Testis (tissue), 2 donors: ENCODE data around the gene TAS2R43.

Source experiments
- POLR2A ChIP-seq: fragments of 450-650 bp; IDR thresholded peaks from one replicate; pipeline ENCODE4 v1.6.1; 2017; ENCODE audit warnings: antibody characterized with exemption, mild to moderate bottlenecking, moderate library complexity
- TF ChIP-seq, protein P1 (sequence below), 3 experiments: fragments of 450-650 bp in 2 of 3; fragments of 200-600 bp in 1 of 3; sonication (generic) in 1 of 3; IDR thresholded peaks; one replicate each; pipeline ENCODE4 v1.5.1; 2016 to 2019; ENCODE audit warnings: antibody characterized with exemption in 3 of 3, mild to moderate bottlenecking in 2 of 3, moderate library complexity in 1 of 3

- no peak for TF ChIP-seq POLR2A
- TF ChIP-seq, protein P1, sequence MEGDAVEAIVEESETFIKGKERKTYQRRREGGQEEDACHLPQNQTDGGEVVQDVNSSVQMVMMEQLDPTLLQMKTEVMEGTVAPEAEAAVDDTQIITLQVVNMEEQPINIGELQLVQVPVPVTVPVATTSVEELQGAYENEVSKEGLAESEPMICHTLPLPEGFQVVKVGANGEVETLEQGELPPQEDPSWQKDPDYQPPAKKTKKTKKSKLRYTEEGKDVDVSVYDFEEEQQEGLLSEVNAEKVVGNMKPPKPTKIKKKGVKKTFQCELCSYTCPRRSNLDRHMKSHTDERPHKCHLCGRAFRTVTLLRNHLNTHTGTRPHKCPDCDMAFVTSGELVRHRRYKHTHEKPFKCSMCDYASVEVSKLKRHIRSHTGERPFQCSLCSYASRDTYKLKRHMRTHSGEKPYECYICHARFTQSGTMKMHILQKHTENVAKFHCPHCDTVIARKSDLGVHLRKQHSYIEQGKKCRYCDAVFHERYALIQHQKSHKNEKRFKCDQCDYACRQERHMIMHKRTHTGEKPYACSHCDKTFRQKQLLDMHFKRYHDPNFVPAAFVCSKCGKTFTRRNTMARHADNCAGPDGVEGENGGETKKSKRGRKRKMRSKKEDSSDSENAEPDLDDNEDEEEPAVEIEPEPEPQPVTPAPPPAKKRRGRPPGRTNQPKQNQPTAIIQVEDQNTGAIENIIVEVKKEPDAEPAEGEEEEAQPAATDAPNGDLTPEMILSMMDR (IDR thresholded peaks at IDR 0.05): no peak
These were observed 41.0 kb upstream of the TAS2R43 start for GRCh38 chr12:11133162-11133561.
